ENCODE measurements around the gene ACTA2. TPM values are rescaled to one million over a fixed set of nuclear protein-coding genes. Genes with fewer than 3 reads are reported as not detected.
A peak's percentile ranks its signal among the peaks of the same experiment; 100 is the strongest.

Gene ACTA2
- polyA plus RNA-seq, 1 of the 3 experiments (the other 2 are of a cell fraction) = 130 TPM

DNA sequence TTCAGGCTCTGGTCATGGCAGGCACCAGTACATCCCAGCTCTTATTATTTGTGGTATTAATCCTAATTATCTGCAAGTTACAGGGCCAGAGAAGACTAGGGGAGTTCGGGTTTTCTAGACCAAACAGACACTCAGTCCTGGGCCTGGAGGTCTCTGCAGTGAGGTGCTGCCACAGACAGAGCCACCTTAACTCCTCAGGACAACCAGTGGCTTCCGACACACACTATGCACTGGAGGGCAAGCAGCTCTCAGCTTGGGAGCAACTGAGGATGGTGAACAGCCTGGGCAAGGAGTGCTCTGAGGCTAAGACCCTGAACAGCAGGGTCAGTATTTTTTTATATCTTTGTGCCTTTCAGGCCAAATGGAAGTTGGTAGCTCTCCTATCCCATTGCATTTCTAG, 19.0 kb downstream of the ACTA2 start (continued):
- TF ChIP-seq, protein P1, sequence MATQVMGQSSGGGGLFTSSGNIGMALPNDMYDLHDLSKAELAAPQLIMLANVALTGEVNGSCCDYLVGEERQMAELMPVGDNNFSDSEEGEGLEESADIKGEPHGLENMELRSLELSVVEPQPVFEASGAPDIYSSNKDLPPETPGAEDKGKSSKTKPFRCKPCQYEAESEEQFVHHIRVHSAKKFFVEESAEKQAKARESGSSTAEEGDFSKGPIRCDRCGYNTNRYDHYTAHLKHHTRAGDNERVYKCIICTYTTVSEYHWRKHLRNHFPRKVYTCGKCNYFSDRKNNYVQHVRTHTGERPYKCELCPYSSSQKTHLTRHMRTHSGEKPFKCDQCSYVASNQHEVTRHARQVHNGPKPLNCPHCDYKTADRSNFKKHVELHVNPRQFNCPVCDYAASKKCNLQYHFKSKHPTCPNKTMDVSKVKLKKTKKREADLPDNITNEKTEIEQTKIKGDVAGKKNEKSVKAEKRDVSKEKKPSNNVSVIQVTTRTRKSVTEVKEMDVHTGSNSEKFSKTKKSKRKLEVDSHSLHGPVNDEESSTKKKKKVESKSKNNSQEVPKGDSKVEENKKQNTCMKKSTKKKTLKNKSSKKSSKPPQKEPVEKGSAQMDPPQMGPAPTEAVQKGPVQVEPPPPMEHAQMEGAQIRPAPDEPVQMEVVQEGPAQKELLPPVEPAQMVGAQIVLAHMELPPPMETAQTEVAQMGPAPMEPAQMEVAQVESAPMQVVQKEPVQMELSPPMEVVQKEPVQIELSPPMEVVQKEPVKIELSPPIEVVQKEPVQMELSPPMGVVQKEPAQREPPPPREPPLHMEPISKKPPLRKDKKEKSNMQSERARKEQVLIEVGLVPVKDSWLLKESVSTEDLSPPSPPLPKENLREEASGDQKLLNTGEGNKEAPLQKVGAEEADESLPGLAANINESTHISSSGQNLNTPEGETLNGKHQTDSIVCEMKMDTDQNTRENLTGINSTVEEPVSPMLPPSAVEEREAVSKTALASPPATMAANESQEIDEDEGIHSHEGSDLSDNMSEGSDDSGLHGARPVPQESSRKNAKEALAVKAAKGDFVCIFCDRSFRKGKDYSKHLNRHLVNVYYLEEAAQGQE (IDR thresholded peaks at IDR 0.05; ENCODE audit: low read depth, low read length) = no peak

DNA sequence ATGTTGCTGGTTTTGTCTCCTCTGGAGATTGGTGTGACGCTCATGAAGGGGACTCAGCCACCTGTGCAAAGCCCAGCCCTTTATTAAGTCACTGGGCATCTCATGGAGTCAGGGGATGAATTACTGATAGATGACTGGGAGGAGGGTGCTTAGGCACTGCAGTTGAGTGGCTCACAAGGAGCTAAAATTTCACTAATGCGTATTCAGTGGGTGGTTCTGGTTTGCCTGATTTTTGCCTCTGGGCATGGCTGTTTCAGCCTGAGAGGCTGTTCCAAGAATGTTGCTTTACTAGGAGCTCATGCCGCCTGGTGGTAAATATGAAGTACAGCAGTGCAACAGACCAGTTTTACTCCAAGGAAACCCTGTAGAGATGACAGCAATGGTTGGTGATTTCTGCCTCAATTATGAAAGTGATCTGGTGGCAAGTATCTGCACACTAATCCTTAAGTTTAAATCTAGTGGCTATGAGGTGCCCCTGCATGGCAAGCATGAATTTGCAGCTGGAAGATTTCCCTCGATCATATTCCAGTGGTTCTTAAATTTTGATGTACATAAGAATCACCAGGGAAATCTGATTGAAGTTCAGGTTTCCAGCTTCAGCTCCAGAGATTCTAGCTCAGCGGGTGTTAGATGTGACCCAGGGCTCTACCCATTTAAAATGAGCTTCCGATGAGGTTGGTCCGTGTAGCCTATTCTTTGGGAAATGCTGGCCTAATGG, 19.9 kb downstream of the ACTA2 start:
- H2AFZ ChIP-seq (ENCODE audit: low read depth) = no peak overlapping the region
- peaks cover 5% of the 10 kb centered on the region for H3F3A ChIP-seq (replicated peaks; ENCODE audit: insufficient read depth)
- H3K4me2 ChIP-seq = no peak overlapping the region
- no peaks in the 10 kb centered on the region for H3K9me3 ChIP-seq
- H3K79me2 ChIP-seq (ENCODE audit: insufficient read depth) = no peaks in the 10 kb centered on the region
- peak; percentile 44 for DNase-seq
- ChIA-PET POLR2A (interaction anchor here (0.6 to 1.5 kb wide), 3 partner anchors 41 to 97 kb away, joined by 3 to 9 read pairs (median 7); partner anchors contain the start of gene STAMBPL1), CTCF (interaction anchor here (0.6 to 11.1 kb wide), 56 partner anchors 9 to 373 kb away, joined by 3 to 425 read pairs (median 5); partner anchors contain the start of genes ANKRD22, FAS, LIPA and STAMBPL1)
- H4K20me1 ChIP-seq (ENCODE audit: insufficient read depth) = no peaks in the 10 kb centered on the region; the same call in 1 of the 2 replicates
- H3K27me3 ChIP-seq (ENCODE audit: insufficient read depth) = no peaks in the 10 kb centered on the region
- H3K4me3 ChIP-seq (ENCODE audit: low read depth in 2 of 2, low read length in 1 of 2) = no peak overlapping the region; a peak in 1 of 4 replicates
- peaks cover 24 to 27% of the 10 kb centered on the region in 2 experiments for H3K36me3 ChIP-seq (replicated peaks in 1 of 2; ENCODE audit: control insufficient read depth in 1 of 2, insufficient read depth in 2 of 2, low read length in 1 of 2)
- no peak overlapping the region for H3K9ac ChIP-seq
- H3K27ac ChIP-seq (ENCODE audit: low read depth in 2 of 2, low read length in 1 of 2) = 0 out of 4 replicates have a peak overlapping the region, but pooled peaks of 1 of the 2 experiments have one; percentile 20
- 57% methylated on average over 7 of the region's 7 CpGs for WGBS (ENCODE audit: low lambda C conversion rate)
- H3K9me2 ChIP-seq = no peaks in the 10 kb centered on the region
- peaks cover 7 to 11% of the 10 kb centered on the region in 2 experiments; a peak in 3 of 4 replicates for H3K4me1 ChIP-seq (ENCODE audit: control insufficient read depth in 1 of 2, insufficient read depth in 2 of 2, low read depth in 1 of 2, low read length in 1 of 2)
- TF ChIP-seq FOXJ3 (CRISPR knock-in tag; IDR thresholded peaks at IDR 0.05) = no peak
- no peak; the same call in 1 of the 2 replicates for TF ChIP-seq SIN3A (IDR thresholded peaks at IDR 0.05; ENCODE audit: borderline replicate concordance, low read depth, low read length)
- 0 out of 2 replicates have a peak, but pooled peaks have one; percentile 26 for TF ChIP-seq NFIC (IDR thresholded peaks at IDR 0.05; ENCODE audit: borderline replicate concordance)
- TF ChIP-seq TAF1 (IDR thresholded peaks at IDR 0.05; ENCODE audit: borderline replicate concordance, low read depth, low read length) = no peak; the same call in 1 of the 2 replicates
- no peak for TF ChIP-seq GABPA (IDR thresholded peaks at IDR 0.05; ENCODE audit: low read depth)
- peak; percentile 94 for TF ChIP-seq RAD21 (IDR thresholded peaks at IDR 0.05; ENCODE audit: low read length)
- no peak; the same call in 1 of the 2 replicates for TF ChIP-seq POLR2AphosphoS5 (IDR thresholded peaks at IDR 0.05; ENCODE audit: low read depth, low read length)
- TF ChIP-seq, protein P2, sequence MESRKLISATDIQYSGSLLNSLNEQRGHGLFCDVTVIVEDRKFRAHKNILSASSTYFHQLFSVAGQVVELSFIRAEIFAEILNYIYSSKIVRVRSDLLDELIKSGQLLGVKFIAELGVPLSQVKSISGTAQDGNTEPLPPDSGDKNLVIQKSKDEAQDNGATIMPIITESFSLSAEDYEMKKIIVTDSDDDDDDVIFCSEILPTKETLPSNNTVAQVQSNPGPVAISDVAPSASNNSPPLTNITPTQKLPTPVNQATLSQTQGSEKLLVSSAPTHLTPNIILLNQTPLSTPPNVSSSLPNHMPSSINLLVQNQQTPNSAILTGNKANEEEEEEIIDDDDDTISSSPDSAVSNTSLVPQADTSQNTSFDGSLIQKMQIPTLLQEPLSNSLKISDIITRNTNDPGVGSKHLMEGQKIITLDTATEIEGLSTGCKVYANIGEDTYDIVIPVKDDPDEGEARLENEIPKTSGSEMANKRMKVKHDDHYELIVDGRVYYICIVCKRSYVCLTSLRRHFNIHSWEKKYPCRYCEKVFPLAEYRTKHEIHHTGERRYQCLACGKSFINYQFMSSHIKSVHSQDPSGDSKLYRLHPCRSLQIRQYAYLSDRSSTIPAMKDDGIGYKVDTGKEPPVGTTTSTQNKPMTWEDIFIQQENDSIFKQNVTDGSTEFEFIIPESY (IDR thresholded peaks at IDR 0.05; ENCODE audit: borderline replicate concordance, low read depth) = no peak
- TF ChIP-seq YY1 (IDR thresholded peaks at IDR 0.05; ENCODE audit: low read depth) = no peak
- TF ChIP-seq, protein P3, sequence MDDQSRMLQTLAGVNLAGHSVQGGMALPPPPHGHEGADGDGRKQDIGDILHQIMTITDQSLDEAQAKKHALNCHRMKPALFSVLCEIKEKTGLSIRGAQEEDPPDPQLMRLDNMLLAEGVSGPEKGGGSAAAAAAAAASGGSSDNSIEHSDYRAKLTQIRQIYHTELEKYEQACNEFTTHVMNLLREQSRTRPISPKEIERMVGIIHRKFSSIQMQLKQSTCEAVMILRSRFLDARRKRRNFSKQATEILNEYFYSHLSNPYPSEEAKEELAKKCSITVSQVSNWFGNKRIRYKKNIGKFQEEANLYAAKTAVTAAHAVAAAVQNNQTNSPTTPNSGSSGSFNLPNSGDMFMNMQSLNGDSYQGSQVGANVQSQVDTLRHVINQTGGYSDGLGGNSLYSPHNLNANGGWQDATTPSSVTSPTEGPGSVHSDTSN (IDR thresholded peaks at IDR 0.05) = no peak
- TF ChIP-seq, protein P4, sequence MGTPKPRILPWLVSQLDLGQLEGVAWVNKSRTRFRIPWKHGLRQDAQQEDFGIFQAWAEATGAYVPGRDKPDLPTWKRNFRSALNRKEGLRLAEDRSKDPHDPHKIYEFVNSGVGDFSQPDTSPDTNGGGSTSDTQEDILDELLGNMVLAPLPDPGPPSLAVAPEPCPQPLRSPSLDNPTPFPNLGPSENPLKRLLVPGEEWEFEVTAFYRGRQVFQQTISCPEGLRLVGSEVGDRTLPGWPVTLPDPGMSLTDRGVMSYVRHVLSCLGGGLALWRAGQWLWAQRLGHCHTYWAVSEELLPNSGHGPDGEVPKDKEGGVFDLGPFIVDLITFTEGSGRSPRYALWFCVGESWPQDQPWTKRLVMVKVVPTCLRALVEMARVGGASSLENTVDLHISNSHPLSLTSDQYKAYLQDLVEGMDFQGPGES (IDR thresholded peaks at IDR 0.05; ENCODE audit: low read depth, low read length) = no peak
- TF ChIP-seq, protein P5, sequence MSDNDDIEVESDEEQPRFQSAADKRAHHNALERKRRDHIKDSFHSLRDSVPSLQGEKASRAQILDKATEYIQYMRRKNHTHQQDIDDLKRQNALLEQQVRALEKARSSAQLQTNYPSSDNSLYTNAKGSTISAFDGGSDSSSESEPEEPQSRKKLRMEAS (IDR thresholded peaks at IDR 0.05; ENCODE audit: low read depth) = no peak
- TF ChIP-seq RFX5 (IDR thresholded peaks at IDR 0.05; ENCODE audit: low read length) = no peak
- no peak for TF ChIP-seq RXRA (IDR thresholded peaks at IDR 0.05; ENCODE audit: borderline replicate concordance, low read depth)
- no peak for TF ChIP-seq FOSL2 (IDR thresholded peaks at IDR 0.05; ENCODE audit: borderline replicate concordance, low read depth)
- TF ChIP-seq SMC3 (IDR thresholded peaks at IDR 0.05; ENCODE audit: low read depth, low read length) = peak; percentile 99
- 0 out of 4 replicates have a peak, but pooled peaks of 1 of the 2 experiments have one; percentile 34 for TF ChIP-seq EP300 (IDR thresholded peaks at IDR 0.05; ENCODE audit: borderline replicate concordance in 1 of 2, low read depth in 1 of 2, low read length in 1 of 2)
- TF ChIP-seq NRF1 (IDR thresholded peaks at IDR 0.05; ENCODE audit: low read depth, low read length) = peak; percentile 29; the same call in 1 of the 2 replicates
- TF ChIP-seq ELF1 (IDR thresholded peaks at IDR 0.05) = no peak

All from SK-N-SH (cell line).